Adipose tissue (tissue), 3 donors: ENCODE measurements around the gene FFAR1. TPM values are rescaled to one million over a fixed set of nuclear protein-coding genes. Genes with fewer than 3 reads are reported as not detected.

Experiments
- H3K27ac ChIP-seq: one replicate; pipeline ENCODE4 v1.5.1; 2013; ENCODE audit warnings: low read depth, low read length
- WGBS, 3 donors: extraction: QIAGEN DNeasy Blood & Tissue Kit; methylation state at CpG; one replicate each; pipeline ENCODE4 v1.1.7; 2013; 5-methylcytosine and 5-hydroxymethylcytosine counted together
- polyA plus RNA-seq, 3 donors: library from polyadenylated mRNA; stranded (reverse); fragments of 200-250 nt; gene quantifications; one replicate each; pipeline ENCODE4 v1.2.3, GENCODE V29; 2013
- donor health status: healthy with polysubstance abuse.
- donor health status: Bipolar disorder and iron deficiency.
- donor health status: healthy.

The FFAR1 gene
- polyA plus RNA-seq, 3 donors: 2.2 TPM; not detected in 2

GRCh38 chr19:35311901-35312665 is 35.6 kb upstream of the FFAR1 start:
- no peak overlapping the region for H3K27ac ChIP-seq
- 81 to 90% (median 89%) methylated on average over 16 to 21 of the region's 21 CpGs for WGBS, 3 donors

DNA sequence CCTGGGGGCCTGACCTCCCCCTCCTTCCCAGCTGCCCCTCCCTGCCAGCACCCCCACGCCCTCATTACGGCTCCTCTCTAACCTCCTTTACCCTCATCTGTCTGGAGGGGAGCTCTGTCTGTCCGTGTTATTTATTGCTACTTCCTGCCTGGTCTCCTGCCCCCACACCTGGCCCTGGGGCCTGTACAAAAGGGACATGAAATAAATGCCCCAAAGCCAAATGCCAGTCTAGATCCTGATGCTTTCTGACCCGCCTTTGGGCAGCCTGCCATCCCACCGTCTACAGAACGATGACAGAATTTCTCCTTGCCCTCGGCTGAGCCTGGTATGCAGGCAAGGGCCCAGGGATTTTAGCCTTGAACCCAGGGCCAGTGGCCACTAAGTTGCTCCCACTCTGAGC is 34.1 kb upstream of the FFAR1 start:
- 38 to 45% (median 41%) methylated on average over 7 of the region's 7 CpGs for WGBS, 3 donors
- H3K27ac ChIP-seq: no peak overlapping the region

DNA sequence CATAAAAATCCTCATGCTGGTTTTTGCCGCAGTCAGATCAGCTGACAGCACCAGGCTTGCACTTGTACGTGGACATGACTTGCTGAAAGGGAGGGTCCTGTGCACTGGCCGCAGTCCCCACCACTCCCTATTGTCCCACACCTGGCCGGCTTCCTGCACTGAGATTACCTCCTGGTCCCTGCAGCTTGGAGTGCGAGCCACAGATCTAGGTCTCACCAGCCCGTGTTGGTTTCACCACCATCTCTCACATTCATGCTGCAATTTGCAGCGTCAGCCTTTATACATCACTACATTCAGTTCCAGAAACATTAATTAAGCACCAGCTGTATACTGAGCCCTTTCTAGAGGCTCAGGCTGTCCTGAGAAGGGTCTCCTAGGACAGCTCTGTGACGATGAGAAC is 33.7 kb upstream of the FFAR1 start:
- no peak overlapping the region for H3K27ac ChIP-seq
- WGBS, 3 donors: 87 to 96% (median 89%) methylated on average over 8 of the region's 8 CpGs

DNA sequence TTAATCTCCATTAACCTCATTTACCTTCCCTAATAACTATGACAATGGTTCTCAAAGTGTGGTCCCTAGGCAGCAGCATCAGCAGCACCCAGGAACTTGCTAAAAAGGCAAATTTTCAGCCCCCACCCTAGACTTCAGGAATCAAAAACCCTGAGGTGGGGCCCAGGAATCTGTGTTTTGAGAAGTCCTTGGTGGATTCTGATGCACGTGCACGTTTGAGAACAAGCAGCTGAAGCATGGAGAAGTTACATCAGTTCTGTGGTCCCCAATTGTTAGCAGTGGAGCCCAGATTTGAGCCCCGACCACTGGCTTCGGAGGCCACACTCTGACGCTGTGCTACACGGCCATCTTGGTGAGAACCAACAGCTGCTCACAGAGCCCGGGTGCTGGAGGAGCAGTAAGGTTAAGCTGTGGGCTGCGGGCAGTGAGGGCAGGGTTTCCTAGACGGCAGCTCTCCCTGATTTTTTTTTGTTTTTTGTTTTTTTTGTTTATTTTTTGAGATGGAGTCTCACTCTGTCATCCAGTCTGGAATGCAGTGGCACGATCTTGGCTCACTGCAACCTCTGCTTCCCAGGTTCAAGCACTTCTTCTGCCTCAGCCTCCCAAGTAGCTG is 32.7 kb upstream of the FFAR1 start:
- 80 to 89% (median 82%) methylated on average over 10 of the region's 10 CpGs for WGBS, 3 donors
- no peak overlapping the region for H3K27ac ChIP-seq

DNA sequence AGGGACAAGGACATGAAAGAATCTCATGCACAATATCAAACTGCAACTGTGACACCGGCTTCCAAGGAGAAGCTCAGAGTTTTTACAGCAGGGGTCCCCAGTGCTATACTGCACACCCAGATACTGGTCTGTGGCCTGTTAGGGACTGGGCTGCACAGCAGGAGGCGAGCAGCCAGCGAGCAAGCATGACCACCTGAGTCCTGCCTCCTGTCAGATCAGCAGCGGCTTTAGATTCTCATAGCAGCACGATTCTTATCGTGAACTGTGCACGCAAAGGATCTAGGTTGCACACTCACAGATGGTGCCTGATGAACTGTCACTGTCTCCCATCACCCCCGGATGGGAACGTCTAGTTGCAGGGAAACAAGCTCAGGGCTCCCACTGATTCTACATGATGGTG is 31.8 kb upstream of the FFAR1 start:
- no peak overlapping the region for H3K27ac ChIP-seq
- WGBS, 3 donors: 81 to 86% (median 85%) methylated on average over 9 of the region's 9 CpGs

DNA sequence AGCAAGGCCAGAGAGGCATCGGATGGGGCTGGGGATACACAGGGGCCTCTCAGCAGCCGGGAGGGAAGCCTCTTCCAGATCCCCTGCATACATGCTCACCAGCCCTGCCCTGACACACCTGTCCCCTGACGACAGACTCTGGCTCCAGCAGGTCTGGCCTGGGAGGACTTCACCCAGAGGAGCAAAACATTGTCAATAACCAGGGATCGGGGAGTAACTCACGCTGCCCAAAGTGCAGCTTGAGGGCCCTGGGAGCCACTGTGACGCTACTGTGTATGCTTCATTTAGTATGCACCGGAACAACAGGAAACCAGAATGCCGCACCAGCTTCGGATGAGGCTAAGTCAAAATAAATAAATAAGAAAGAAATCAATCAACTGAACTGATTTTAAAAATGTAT is 31.1 kb upstream of the FFAR1 start:
- whole genome bisulfite sequencing, 3 donors: 81 to 92% (median 86%) methylated on average over 9 of the region's 9 CpGs

DNA sequence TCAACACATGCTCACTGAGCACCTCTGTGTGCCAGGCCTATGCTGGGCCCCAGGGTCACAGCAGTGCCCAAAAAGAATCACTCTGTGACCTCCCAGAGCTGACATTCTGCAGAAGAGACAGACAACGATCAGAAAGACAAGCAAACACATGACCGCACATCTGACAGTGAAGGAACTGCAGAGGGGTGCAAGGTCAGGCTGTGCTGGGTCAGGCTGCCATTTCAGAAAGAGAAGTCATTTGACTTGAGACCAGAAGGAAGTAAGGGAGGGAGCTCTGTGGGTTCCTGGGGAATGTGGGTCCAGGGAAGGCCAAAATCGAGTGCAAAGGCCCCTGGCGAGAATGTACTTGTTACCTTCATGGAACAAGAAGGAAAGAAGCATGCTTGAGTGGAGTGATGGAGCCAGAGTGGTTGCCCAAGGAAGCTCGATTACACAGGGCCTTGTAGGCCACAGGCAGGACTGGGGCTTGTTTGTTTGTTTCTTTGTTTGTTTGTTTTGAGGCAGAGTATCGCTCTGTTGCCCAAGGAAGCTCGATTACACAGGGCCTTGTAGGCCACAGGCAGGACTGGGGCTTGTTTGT is 30.1 kb upstream of the FFAR1 start:
- 63 to 75% (median 72%) methylated on average over 7 of the region's 7 CpGs for WGBS, 3 donors
- H3K27ac ChIP-seq: no peak overlapping the region

More for the DNA sequence above, 31.1 kb upstream of the FFAR1 start:
- no peak overlapping the region for H3K27ac ChIP-seq

- H3K27ac ChIP-seq: no peak overlapping the region
- 49 to 78% (median 54%) methylated on average over 16 of the region's 16 CpGs for WGBS, 3 donors
Observed at GRCh38 chr19:35318679-35319448, 28.8 kb upstream of the FFAR1 start.

- 40 to 75% (median 42%) methylated on average over 12 of the region's 12 CpGs for WGBS, 3 donors
- H3K27ac ChIP-seq: no peak overlapping the region
Observed at GRCh38 chr19:35320065-35320713, 27.5 kb upstream of the FFAR1 start.

DNA sequence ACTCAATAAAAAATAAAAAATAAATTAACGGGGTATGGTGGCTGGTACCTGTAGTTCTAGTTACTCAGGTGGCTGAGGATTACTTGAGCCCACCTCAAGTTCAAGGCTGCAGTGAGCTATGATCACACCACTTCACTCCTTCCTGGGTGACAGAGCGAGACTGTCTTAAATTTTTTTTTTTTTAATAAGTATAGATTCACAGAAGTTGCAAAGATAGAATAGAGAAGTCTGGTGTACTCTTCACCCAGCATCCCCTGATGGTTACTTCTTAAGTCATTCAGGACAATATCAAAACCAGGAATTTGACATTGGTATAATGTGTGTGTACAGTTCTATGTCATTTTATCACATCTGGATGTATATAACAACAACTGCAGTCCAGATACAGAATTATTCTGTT is 26.4 kb upstream of the FFAR1 start:
- WGBS, 3 donors: 88 to 96% (median 93%) methylated on average over 2 of the region's 2 CpGs
- H3K27ac ChIP-seq: no peak overlapping the region

GRCh38 chr19:35322014-35322413 is 25.7 kb upstream of the FFAR1 start:
- H3K27ac ChIP-seq: no peak overlapping the region
- 93 to 96% (median 96%) methylated on average over 9 of the region's 9 CpGs for WGBS, 3 donors

DNA sequence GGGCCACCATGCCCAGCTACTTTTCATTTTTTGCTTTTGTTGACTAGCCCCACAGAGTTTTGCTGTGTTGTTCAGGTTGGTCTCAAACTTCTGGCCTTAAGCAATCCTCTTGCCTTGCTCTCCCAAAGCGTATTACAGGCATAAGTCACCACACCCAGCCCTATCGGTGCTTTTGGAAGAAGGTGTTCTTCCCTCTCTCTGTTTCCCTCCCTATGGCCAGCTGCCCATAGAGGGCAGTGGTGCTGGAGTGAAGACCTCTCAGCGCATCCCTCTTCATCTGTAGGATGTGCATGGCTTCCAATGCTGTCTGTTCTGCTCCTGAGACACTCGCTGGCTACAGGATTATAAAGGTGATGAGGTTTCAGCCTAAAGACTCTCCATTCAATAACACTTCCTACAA is 20.1 kb upstream of the FFAR1 start:
- no peak overlapping the region for H3K27ac ChIP-seq
- 74 to 79% (median 79%) methylated on average over 4 of the region's 4 CpGs for WGBS, 3 donors

DNA sequence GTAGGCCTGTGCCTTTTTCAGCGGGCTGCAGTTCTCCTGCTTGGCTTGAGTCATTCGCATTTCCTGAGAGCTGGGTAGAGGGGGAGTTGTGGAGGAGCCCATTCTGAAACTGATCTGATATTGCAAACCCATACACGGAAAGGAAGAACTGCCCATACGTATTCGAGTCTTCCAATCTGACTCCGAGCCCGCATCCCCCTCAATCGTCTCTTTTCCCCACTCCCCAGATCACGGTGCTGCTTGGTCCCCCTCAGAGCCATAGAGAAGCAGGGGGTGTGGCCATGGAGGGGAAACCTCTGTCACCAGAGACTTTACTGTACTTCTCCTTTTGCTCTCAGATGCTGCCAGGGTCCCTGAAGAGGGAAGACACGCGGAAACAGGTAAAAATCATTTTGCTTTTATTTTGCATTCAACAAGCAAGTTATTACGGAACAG is 18.8 kb upstream of the FFAR1 start, which contains the start of gene CD22:
TSS of gene CD22 (plus strand) at position 337 of the 435 bp plus-strand sequence. CDS start 2,854 bp downstream, outside the sequence.
- 52 to 85% (median 61%) methylated on average over 12 of the region's 12 CpGs for WGBS, 3 donors
- H3K27ac ChIP-seq: no peak within 1 kb of the TSS

GRCh38 chr19:35329323-35329722 is 18.4 kb upstream of the FFAR1 start:
- no peak overlapping the region for H3K27ac ChIP-seq
- WGBS, 3 donors: 73 to 79% (median 78%) methylated on average over 4 of the region's 4 CpGs

DNA sequence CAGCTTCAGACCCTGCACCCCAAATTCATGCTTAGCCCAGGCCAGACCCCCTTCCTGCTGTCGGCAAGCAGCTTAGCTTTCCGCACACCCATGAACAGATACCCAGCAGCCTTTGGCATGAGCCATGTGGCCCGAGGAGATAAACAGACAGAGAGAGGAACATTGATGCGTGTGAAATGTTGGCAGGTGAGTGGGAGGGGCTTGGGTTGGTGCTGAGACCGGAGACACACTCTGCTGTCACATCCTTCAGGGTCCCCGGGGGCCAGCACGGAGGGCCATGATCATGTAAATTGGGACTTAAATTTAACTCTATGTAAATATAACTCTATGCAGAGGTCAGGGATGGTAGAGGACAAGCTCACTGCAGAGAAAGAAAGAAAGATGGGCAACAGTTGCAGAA is 17.2 kb upstream of the FFAR1 start:
- no peak overlapping the region for H3K27ac ChIP-seq
- WGBS, 3 donors: 68 to 75% (median 70%) methylated on average over 7 of the region's 7 CpGs

DNA sequence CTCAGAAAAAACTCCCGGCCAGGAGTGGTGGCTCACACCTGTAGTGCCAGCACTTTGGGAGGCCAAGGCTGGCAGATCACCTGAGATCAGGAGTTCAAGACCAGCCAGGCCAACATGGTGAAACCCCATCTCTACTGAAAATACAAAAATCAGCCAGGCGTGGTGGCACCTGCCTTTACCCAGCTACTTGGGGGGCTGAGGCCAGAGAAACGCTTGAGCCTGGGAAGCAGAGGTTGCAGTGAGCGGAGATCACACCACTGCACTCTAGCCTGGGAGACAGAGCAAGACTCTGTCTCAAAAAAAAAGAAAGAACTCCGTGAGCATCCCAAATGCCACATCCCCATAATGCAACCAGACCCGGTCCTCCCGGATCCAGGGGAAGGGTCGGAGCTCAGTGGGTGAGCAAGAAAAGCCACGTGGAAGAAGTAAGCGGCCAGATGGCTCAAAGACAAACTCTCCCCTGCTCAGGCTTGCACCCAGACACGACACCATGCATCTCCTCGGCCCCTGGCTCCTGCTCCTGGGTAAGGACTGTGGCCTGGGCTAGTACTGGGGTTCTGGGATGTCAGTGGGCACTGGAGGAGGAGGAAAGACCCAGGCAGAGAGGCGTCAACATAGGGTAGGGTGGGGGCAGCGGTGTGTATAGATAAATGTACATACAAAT is 16.0 kb upstream of the FFAR1 start:
- 80 to 88% (median 86%) methylated on average over 14 of the region's 14 CpGs for WGBS, 3 donors
- no peak overlapping the region for H3K27ac ChIP-seq

- WGBS, 3 donors: 38 to 64% (median 41%) methylated on average over 12 of the region's 12 CpGs
- no peak overlapping the region for H3K27ac ChIP-seq
Observed at GRCh38 chr19:35332817-35333216, 14.9 kb upstream of the FFAR1 start.
